Uterus (tissue), 2 donors: Measurements from ENCODE around the gene CDH4.

Source experiments
- POLR2A ChIP-seq, 2 donors: fragments of 450-650 bp; IDR thresholded peaks; one replicate each; pipeline ENCODE4 v1.6.1; 2016; ENCODE audit warnings: antibody characterized with exemption in 2 of 2, mild to moderate bottlenecking in 1 of 2, moderate library complexity in 1 of 2
- TF ChIP-seq, protein P1 (sequence below), 4 experiments: fragments of 200-600 bp in 2 of 4; fragments of 450-650 bp in 2 of 4; sonication (generic) in 2 of 4; IDR thresholded peaks; one replicate each; pipeline ENCODE4 v1.5.1; 2016 to 2019; ENCODE audit warnings: antibody characterized with exemption in 4 of 4, mild to moderate bottlenecking in 2 of 4, moderate library complexity in 1 of 4

DNA sequence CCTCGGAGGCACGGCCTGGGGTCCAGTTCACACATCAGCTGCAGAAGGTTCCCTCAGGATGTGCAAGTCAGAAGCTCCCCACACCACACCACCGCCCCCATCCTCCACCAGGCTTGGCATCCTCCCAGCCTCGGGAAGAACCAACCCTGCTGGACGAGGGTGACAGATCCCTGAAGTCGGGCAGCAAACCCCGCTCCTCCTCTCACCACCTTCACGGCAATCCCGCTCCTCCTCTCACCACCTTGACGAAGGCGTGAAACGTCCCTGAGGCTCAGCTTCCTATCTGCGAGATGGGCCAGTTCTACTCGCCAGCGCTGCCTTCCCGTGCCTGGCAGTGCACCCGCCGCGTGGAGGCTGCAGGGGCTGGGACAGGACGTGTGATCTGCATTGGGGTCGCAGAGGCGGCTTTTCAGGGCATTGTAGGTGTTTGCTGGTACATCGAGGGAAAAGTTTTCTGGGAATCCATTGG is 486.6 kb downstream of the CDH4 start:
- TF ChIP-seq, protein P1, sequence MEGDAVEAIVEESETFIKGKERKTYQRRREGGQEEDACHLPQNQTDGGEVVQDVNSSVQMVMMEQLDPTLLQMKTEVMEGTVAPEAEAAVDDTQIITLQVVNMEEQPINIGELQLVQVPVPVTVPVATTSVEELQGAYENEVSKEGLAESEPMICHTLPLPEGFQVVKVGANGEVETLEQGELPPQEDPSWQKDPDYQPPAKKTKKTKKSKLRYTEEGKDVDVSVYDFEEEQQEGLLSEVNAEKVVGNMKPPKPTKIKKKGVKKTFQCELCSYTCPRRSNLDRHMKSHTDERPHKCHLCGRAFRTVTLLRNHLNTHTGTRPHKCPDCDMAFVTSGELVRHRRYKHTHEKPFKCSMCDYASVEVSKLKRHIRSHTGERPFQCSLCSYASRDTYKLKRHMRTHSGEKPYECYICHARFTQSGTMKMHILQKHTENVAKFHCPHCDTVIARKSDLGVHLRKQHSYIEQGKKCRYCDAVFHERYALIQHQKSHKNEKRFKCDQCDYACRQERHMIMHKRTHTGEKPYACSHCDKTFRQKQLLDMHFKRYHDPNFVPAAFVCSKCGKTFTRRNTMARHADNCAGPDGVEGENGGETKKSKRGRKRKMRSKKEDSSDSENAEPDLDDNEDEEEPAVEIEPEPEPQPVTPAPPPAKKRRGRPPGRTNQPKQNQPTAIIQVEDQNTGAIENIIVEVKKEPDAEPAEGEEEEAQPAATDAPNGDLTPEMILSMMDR (IDR thresholded peaks at IDR 0.05): no peak
- TF ChIP-seq POLR2A (IDR thresholded peaks at IDR 0.05): no peak
